Panc1 (cell line): ENCODE results near the gene SAPCD1. TPM values are rescaled to one million over a fixed set of nuclear protein-coding genes. Genes with fewer than 3 reads are reported as not detected.

ENCODE experiments used
- ATAC-seq: fragments of 200-7000 bp; cut with Tn5 transposase; 2 replicates; pipeline ENCODE4 v1.9.1; 2020; ENCODE audit warnings: mild to moderate bottlenecking, moderate library complexity
- BruUV-seq: library from RNA; stranded (reverse); fragments of 400-500 nt; replicated peaks from 2 replicates; lab custom pipeline; 2021; lab: Mats Ljungman, UMichigan
- CTCF ChIA-PET: fragments of 300-600 bp; sonication (Branson Sonifier 250); formaldehyde crosslinking; loops from one replicate; lab custom pipeline; 2022; ENCODE audit warnings: antibody characterized with exemption; lab: Charles Lee
- POLR2A ChIA-PET: fragments of 300-600 bp; sonication (Branson Sonifier 250); formaldehyde crosslinking; loops from one replicate; lab custom pipeline; 2022; ENCODE audit warnings: antibody characterized with exemption; lab: Charles Lee
- DNase-seq: peaks from one replicate; pipeline ENCODE4 v3.0.0-alpha.2; 2010; ENCODE audit warnings: low read depth, low spot score
- H3K27ac ChIP-seq: 2 replicates; pipeline ENCODE4 v1.5.1; 2011; ENCODE audit warnings: mild to moderate bottlenecking, low read length, inconsistent platforms
- H3K27me3 ChIP-seq: fragments of 200-500 bp; sonication (Bioruptor generic); 2 replicates; pipeline ENCODE4 v1.6.0; 2014; ENCODE audit warnings: low read length, inconsistent platforms; ENCODE audit not compliant: control insufficient read depth, insufficient read depth
- H3K36me3 ChIP-seq: fragments of 200-500 bp; sonication (Bioruptor generic); 2 replicates; pipeline ENCODE4 v1.5.1; 2014; ENCODE audit warnings: inconsistent platforms, mild to moderate bottlenecking, low read length, moderate library complexity; ENCODE audit not compliant: control insufficient read depth, insufficient read depth
- H3K4me1 ChIP-seq: 2 replicates; pipeline ENCODE4 v1.5.1; 2011; ENCODE audit warnings: inconsistent platforms, mild to moderate bottlenecking, low read length, moderate library complexity; ENCODE audit not compliant: control insufficient read depth, insufficient read depth
- H3K4me3 ChIP-seq, 2 experiments: 2 replicates each; pipeline ENCODE4 v1.5.1; 2011 to 2012; ENCODE audit warnings: low read depth in 2 of 2, low read length in 2 of 2, mild to moderate bottlenecking in 2 of 2, inconsistent platforms in 1 of 2, moderate library complexity in 1 of 2
- H3K9me3 ChIP-seq: fragments of 200-500 bp; sonication (Bioruptor generic); 2 replicates; pipeline ENCODE4 v1.5.1; 2014; ENCODE audit warnings: low read depth, mild to moderate bottlenecking, inconsistent platforms, low read length, moderate library complexity; ENCODE audit not compliant: control insufficient read depth, insufficient read depth
- POLR2AphosphoS5 ChIP-seq: IDR thresholded peaks from 2 replicates; pipeline ENCODE4 v1.6.1; 2012; ENCODE audit warnings: mild to moderate bottlenecking, low read depth, low read length, moderate library complexity
- REST ChIP-seq, 2 experiments: IDR thresholded peaks; 2 replicates each; pipeline ENCODE4 v1.6.1; 2011 to 2012; ENCODE audit warnings: low read depth in 2 of 2, control low read depth in 1 of 2, low read length in 1 of 2, mild to moderate bottlenecking in 1 of 2, moderate library complexity in 1 of 2; ENCODE audit not compliant: insufficient read depth in 1 of 2
- SIN3A ChIP-seq: IDR thresholded peaks from 2 replicates; pipeline ENCODE4 v1.6.1; 2012; ENCODE audit warnings: low read depth, mild to moderate bottlenecking, low read length, moderate library complexity, borderline replicate concordance; ENCODE audit not compliant: insufficient read depth
- TCF7L2 ChIP-seq: IDR thresholded peaks from 2 replicates; pipeline ENCODE4 v1.6.1; 2011; ENCODE audit warnings: mild to moderate bottlenecking, low read depth, low read length, inconsistent platforms
- in situ Hi-C: cut with HindIII; loops from 2 replicates; pipeline ENCODE4 v1.10.0; 2016; ENCODE audit warnings: low sequenced_read_pairs, low pct_unique_long_range_greater_than_20kb
- intact Hi-C: fragments of 100-400 bp; cut with micrococcal nuclease; formaldehyde crosslinking; loops from one replicate; pipeline ENCODE4 v1.10.0; 2022; ENCODE audit not compliant: unreplicated experiment
- total RNA-seq: library from RNA; stranded (reverse); gene quantifications from one replicate; pipeline ENCODE4 v1.2.1, GENCODE V29; 2021; ENCODE audit not compliant: unreplicated experiment
- TF ChIP-seq, protein P1 (sequence below): fragments of 450-650 bp; IDR thresholded peaks from 2 replicates; pipeline ENCODE4 v1.5.1; 2017; ENCODE audit warnings: mild to moderate bottlenecking

The SAPCD1 gene
- total RNA-seq, 1 experiment from 2014 or later: 6.3 TPM

DNA sequence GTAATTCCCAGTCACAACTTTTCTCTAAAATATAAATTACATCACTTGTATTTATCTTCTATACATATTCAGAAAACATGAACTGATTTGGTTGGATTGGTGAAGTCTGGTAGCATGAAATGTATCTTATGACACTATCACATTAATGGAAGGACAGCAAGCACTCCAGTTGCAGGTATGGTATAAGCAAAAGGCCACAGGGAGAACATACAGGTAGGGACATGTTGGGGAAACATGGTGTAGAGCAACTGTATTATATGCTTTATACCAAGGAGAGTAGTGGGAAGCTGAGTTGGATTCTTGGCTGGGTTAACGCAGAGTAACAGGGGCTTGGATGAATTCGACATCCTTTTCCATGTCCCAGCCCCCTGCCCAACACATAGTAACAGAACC is 34.5 kb downstream of the SAPCD1 start:
- in situ Hi-C loops: no loop called here
- H3K27ac ChIP-seq: peak overlapping the region; percentile 67
- intact Hi-C loops: no loop called here

DNA sequence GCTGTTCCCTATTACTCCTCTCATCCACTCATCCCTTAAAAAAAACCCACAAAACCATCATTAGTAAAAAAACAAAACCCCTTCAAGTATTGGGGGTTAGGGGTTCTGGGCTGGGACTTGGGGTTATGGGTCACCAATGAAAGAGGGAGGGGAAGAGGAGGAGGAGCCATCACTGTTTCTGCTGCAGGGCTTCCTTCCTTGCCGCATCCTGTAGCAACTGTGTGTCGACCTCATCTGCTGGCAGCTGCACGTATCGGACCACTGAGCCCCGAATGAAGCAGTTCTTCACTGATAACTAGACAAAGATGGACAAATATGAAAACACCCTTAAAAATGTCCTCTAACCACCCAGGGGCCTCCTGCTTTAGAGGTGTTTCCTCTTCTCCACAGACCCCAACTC is 35.1 kb downstream of the SAPCD1 start:
- no peaks in the 10 kb centered on the region for H3K9me3 ChIP-seq
- no peaks in the 10 kb centered on the region; the same call in 1 of the 2 replicates for H3K36me3 ChIP-seq
- peaks cover 10% of the 10 kb centered on the region for H3K4me1 ChIP-seq
- TF ChIP-seq, protein P1, sequence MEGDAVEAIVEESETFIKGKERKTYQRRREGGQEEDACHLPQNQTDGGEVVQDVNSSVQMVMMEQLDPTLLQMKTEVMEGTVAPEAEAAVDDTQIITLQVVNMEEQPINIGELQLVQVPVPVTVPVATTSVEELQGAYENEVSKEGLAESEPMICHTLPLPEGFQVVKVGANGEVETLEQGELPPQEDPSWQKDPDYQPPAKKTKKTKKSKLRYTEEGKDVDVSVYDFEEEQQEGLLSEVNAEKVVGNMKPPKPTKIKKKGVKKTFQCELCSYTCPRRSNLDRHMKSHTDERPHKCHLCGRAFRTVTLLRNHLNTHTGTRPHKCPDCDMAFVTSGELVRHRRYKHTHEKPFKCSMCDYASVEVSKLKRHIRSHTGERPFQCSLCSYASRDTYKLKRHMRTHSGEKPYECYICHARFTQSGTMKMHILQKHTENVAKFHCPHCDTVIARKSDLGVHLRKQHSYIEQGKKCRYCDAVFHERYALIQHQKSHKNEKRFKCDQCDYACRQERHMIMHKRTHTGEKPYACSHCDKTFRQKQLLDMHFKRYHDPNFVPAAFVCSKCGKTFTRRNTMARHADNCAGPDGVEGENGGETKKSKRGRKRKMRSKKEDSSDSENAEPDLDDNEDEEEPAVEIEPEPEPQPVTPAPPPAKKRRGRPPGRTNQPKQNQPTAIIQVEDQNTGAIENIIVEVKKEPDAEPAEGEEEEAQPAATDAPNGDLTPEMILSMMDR: no peak
- TF ChIP-seq TCF7L2: no peak; the same call in 1 of the 2 replicates
- TF ChIP-seq SIN3A: no peak
- TF ChIP-seq REST (IDR thresholded peaks at IDR 0.05; ENCODE audit: insufficient read depth in 1 of 2, low read depth in 2 of 2, low read length in 1 of 2): no peak
- no peak for TF ChIP-seq POLR2AphosphoS5
- ATAC-seq (no peak), DNase-seq (no peak)
- H3K27ac ChIP-seq: no peak overlapping the region; the same call in 1 of the 2 replicates
- ChIA-PET CTCF (interaction anchor here (1.1 kb wide), 1 partner anchor 8 kb away, joined by 3 read pairs; no protein-coding TSS in a partner anchor), POLR2A (interaction anchor here (0.6 kb wide), 1 partner anchor 33 kb away, joined by 3 read pairs; no protein-coding TSS in a partner anchor)
- BruUV-seq: no TSS peak
- intact Hi-C loops (no loop called here), in situ Hi-C loops (no loop called here)
- H3K4me3 ChIP-seq: no peak overlapping the region
- no peaks in the 10 kb centered on the region for H3K27me3 ChIP-seq

More for the DNA sequence above, 34.5 kb downstream of the SAPCD1 start:
- CTCF ChIA-PET: interaction anchor here (1.1 kb wide), 1 partner anchor 9 kb away, joined by 3 read pairs; no protein-coding TSS in a partner anchor
- no peak for DNase-seq
- no peak for TF ChIP-seq REST (IDR thresholded peaks at IDR 0.05; ENCODE audit: insufficient read depth in 1 of 2, low read depth in 2 of 2, low read length in 1 of 2)
- H3K36me3 ChIP-seq: no peaks in the 10 kb centered on the region; the same call in 1 of the 2 replicates
- BruUV-seq: no TSS peak
- H3K27me3 ChIP-seq: no peaks in the 10 kb centered on the region
- H3K9me3 ChIP-seq: no peaks in the 10 kb centered on the region
- no peak overlapping the region for H3K4me3 ChIP-seq
- POLR2A ChIA-PET: interaction anchor here (0.6 kb wide), 1 partner anchor 34 kb away, joined by 3 read pairs; no protein-coding TSS in a partner anchor
- no peak for ATAC-seq
- H3K4me1 ChIP-seq: peaks cover 15% of the 10 kb centered on the region
